Central memory CD4-positive, alpha-beta T cell (primary cell): Measurements from ENCODE around the gene VCX.
"Not testable (repeated sequence)": the region's sequence is repeated elsewhere in the genome, so short reads cannot be mapped to it uniquely, and the experiment has no call there.

Source experiments
- DNase-seq: peaks from one replicate; pipeline ENCODE4 v3.0.0; 2022
- total RNA-seq, 3 experiments: gene quantifications; one replicate each; lab custom pipeline; 2026; lab: John Stamatoyannopoulos, UW

VCX gene
- total RNA-seq = 0 reads per million in 3 experiments

GRCh38 chrX:7842871-7843270 is at the start of gene VCX:
VCX (plus strand) TSS chrX:7843171; CDS start chrX:7843204, 33 bp downstream.
- DNase-seq = not testable (repeated sequence)

DNA sequence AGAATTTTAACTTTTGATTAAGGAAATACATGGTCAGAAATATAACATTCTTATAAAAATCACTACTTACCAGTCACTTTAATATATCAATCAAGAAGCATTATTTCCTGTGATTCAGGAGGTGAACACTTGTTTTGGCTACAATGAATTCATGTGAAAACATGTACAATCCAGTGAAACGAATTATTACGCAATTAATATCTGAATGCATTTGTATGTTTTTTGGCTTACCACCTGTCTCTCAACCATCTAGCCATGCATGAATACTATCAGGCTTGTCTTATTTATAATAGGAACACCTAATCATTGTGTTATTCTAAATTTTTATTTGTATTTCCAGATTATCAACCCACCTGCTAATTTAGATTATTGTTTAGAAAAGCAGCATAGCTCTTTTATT is 44.6 kb upstream of the VCX start:
- DNase-seq = no peak

DNA sequence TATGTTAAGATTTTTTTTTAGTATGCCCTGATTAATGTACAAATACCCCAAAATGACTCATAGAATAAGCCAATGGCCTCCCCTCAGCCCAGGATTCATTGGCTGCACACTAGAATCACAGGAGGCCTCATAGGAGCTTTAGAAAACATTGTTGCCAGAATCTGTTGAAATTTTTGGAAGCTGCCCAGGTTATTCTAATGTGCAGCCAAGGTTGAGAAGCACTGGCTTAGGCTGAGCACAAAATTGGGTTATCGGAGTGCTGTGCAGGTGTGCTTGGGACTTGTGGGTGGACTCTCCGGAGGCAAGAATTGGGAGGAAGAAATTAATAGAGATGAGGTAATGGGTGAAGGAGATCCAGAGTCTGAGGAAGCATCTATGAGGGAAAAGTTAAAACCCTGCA is 41.3 kb upstream of the VCX start:
- DNase-seq = no peak

DNA sequence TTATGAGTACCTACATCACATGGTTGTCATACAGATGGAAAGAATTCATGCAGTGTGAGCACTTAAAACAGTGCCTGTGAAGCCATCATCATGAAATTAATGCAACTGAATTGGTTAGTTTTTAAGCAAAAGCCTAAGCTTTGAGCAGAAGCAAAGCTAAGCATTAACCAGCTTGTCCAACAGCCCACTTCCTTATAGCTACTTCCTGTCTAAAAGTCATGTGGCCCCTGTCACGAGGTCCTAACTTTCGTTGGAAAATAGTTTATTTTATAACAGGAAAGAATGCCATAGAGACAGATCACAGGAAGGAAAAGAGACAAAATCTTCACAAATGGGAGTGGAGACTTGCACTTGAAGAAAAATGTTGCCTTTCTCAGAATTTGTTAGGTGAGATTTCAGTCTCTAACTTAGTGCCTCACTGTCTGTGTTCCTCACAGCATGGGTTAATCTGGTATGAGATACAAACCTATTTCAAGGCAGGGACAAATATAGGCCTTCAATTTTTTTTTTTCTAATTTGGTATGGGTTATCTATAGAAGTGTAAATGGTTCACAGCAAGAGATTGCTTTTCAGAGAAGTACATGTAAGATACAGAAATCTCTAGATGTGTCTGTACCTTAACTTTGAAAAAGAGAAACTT is 27.7 kb upstream of the VCX start:
- DNase-seq = no peak

- no peak for DNase-seq
Observed at GRCh38 chrX:7828594-7828993, 14.4 kb upstream of the VCX start.

GRCh38 chrX:7841084-7841805 is 1.7 kb upstream of the VCX start:
- no peak for DNase-seq

- no peak for DNase-seq
Observed at GRCh38 chrX:7852166-7852565, 9.2 kb downstream of the VCX start.

DNA sequence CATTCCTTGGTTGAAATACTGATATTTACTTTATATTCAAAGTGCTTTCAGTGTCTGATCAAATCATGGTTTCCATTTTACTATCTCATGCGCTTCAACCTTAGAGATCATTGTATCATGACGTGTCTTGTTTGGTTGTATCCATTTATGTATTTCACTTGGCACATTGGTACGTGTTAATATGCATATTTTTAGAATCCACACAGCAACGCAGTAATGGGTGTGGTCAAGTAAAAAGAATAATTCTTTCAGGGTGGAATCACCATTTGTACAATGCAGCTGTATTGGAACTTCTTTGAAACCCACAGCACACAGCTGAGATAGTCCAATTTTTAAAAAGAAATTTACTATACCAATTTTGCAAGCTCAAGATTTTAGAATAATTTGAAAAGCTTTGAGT is 29.1 kb downstream of the VCX start:
- no peak for DNase-seq

- no peak for DNase-seq
Observed at GRCh38 chrX:7876957-7877356, 34.0 kb downstream of the VCX start.

GRCh38 chrX:7889135-7889534 is 46.2 kb downstream of the VCX start:
- DNase-seq = no peak

DNA sequence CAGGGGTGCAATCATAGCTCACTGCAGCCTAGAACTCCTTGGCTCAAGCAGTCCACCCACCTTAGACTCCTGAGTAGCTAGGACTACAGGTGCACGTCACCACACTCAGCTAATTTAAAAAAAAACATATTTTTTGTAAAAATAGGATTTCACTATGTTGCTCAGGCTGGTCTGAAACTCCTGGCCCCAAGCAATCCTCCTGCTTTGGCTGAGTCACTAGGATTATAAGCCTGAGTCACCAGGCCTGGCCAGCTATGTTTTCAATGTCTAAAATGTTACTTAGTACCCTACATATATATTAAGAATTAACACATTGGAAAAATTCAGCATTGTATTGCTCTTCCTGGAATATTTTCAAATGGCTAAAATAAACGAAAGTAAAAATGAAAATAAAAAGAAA is 46.7 kb downstream of the VCX start:
- no peak for DNase-seq

DNA sequence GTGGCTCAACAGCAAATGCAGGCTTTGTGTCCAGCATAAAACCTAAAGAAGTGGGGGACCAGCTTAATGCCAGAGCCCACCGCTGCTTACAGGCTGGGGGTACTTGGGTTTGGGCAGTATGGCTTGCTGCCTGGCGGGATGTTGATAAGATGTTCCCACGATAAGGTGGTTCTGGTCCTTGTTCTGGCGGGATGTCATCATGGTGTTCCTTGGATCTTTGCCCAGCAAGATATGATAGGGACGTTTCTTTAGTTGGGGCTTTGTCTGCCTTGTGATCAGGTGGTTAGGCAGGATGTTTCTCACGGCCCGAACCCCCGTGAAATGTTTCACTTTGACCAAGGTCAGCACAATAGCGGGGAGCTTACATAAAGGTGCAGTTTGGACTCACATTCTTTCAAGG is 49.0 kb downstream of the VCX start:
- DNase-seq = no peak
